Testis (tissue), 2 donors: Measurements from ENCODE around the gene CACUL1.

Source experiments
- POLR2A ChIP-seq: fragments of 450-650 bp; IDR thresholded peaks from one replicate; pipeline ENCODE4 v1.6.1; 2017; ENCODE audit warnings: antibody characterized with exemption, mild to moderate bottlenecking, moderate library complexity
- TF ChIP-seq, protein P1 (sequence below), 3 experiments: fragments of 450-650 bp in 2 of 3; fragments of 200-600 bp in 1 of 3; sonication (generic) in 1 of 3; IDR thresholded peaks; one replicate each; pipeline ENCODE4 v1.5.1; 2016 to 2019; ENCODE audit warnings: antibody characterized with exemption in 3 of 3, mild to moderate bottlenecking in 2 of 3, moderate library complexity in 1 of 3

DNA sequence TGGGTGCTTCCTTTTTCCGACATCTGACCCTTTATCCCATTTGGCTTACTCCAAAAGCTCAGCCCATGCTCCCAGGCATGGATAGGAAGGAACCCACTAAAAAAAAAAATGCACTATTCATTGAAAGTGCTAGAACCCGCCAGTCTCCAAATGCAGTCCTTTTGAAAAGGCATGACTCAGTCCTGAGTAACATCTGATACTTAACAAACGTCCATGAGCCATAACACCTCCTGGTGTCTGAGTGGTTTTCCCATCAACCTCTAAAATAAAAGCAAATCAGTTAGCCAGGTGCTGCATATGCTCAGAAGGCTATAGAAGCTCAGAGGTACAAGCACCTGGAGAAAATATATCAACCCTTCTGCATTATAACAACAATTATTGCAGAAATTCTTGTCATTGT lies 45.0 kb upstream of the CACUL1 start:
- TF ChIP-seq POLR2A, result no peak
- TF ChIP-seq, protein P1, sequence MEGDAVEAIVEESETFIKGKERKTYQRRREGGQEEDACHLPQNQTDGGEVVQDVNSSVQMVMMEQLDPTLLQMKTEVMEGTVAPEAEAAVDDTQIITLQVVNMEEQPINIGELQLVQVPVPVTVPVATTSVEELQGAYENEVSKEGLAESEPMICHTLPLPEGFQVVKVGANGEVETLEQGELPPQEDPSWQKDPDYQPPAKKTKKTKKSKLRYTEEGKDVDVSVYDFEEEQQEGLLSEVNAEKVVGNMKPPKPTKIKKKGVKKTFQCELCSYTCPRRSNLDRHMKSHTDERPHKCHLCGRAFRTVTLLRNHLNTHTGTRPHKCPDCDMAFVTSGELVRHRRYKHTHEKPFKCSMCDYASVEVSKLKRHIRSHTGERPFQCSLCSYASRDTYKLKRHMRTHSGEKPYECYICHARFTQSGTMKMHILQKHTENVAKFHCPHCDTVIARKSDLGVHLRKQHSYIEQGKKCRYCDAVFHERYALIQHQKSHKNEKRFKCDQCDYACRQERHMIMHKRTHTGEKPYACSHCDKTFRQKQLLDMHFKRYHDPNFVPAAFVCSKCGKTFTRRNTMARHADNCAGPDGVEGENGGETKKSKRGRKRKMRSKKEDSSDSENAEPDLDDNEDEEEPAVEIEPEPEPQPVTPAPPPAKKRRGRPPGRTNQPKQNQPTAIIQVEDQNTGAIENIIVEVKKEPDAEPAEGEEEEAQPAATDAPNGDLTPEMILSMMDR (IDR thresholded peaks at IDR 0.05), result no peak
